CD8-positive, alpha-beta memory T cell (primary cell): ENCODE measurements around the gene AGPAT3. TPM values are rescaled to one million over a fixed set of nuclear protein-coding genes. Genes with fewer than 3 reads are reported as not detected.
A peak's percentile ranks its signal among the peaks of the same experiment; 100 is the strongest.

ENCODE experiments used
- CTCF ChIA-PET: fragments of 350-600 bp; sonication (Branson Sonifier 250); formaldehyde crosslinking; loops from one replicate; lab custom pipeline; 2021; ENCODE audit warnings: antibody characterized with exemption; lab: Charles Lee
- POLR2A ChIA-PET: fragments of 350-600 bp; sonication (Branson Sonifier 250); formaldehyde crosslinking; loops from one replicate; lab custom pipeline; 2021; ENCODE audit warnings: antibody characterized with exemption; lab: Charles Lee
- DNase-seq, 5 donors: peaks; one replicate each; pipeline versions ENCODE4 v3.0.0 to v3.0.0-alpha.2; 2020 to 2022; ENCODE audit warnings: mixed read lengths in 1 of 5
- H3K27ac ChIP-seq: one replicate; pipeline ENCODE4 v1.7.0; 2013; ENCODE audit warnings: low read depth, mild to moderate bottlenecking, low read length, moderate library complexity
- H3K27me3 ChIP-seq: 2 replicates; pipeline ENCODE4 v1.7.0; 2013; ENCODE audit warnings: low read length, mild to moderate bottlenecking; ENCODE audit not compliant: insufficient read depth, poor library complexity, severe bottlenecking
- H3K36me3 ChIP-seq: 2 replicates; pipeline ENCODE4 v1.7.0; 2013; ENCODE audit warnings: mild to moderate bottlenecking, low read length, moderate library complexity; ENCODE audit not compliant: insufficient read depth
- H3K4me1 ChIP-seq: 2 replicates; pipeline ENCODE4 v1.7.0; 2013; ENCODE audit warnings: mild to moderate bottlenecking, low read length, moderate library complexity; ENCODE audit not compliant: insufficient read depth
- H3K4me3 ChIP-seq: 2 replicates; pipeline ENCODE4 v1.7.0; 2013; ENCODE audit warnings: mild to moderate bottlenecking, low read length
- H3K9me3 ChIP-seq: 2 replicates; pipeline ENCODE4 v1.7.0; 2013; ENCODE audit warnings: mild to moderate bottlenecking, low read length
- H3K27ac Mint-ChIP-seq, 8 donors: one replicate each; pipeline ENCODE4 v1.8.0; 2020 to 2021; ENCODE audit warnings: mixed read lengths in 8 of 8, mild to moderate bottlenecking in 6 of 8, inconsistent platforms in 3 of 8, moderate library complexity in 3 of 8
- H3K27me3 Mint-ChIP-seq, 2 donors: one replicate each; pipeline ENCODE4 v1.8.0; 2020 to 2021; ENCODE audit warnings: mixed read lengths in 2 of 2, mild to moderate bottlenecking in 1 of 2, moderate library complexity in 1 of 2
- H3K36me3 Mint-ChIP-seq, 3 donors: one replicate each; pipeline ENCODE4 v1.8.0; 2020 to 2021; ENCODE audit warnings: mixed read lengths in 3 of 3, inconsistent platforms in 1 of 3, mild to moderate bottlenecking in 1 of 3
- H3K4me1 Mint-ChIP-seq, 3 donors: one replicate each; pipeline ENCODE4 v1.8.0; 2020 to 2021; ENCODE audit warnings: mixed read lengths in 3 of 3, inconsistent platforms in 1 of 3, mild to moderate bottlenecking in 1 of 3
- H3K4me3 Mint-ChIP-seq, 7 donors: one replicate each; pipeline ENCODE4 v1.8.0; 2020 to 2021; ENCODE audit warnings: mixed read lengths in 7 of 7, mild to moderate bottlenecking in 6 of 7, moderate library complexity in 4 of 7, inconsistent platforms in 2 of 7
- H3K9me3 Mint-ChIP-seq, 5 donors: one replicate each; pipeline ENCODE4 v1.8.0; 2020 to 2022; ENCODE audit warnings: mixed read lengths in 5 of 5, mild to moderate bottlenecking in 3 of 5, moderate library complexity in 2 of 5, inconsistent platforms in 1 of 5
- polyA plus RNA-seq: library from polyadenylated mRNA; unstranded; fragments of 300-500 nt; fragmentation: Illumina TruSeq; gene quantifications from one replicate; pipeline ENCODE4 v1.2.3, GENCODE V29; 2021
- total RNA-seq, 2 experiments: library from RNA; stranded (reverse); gene quantifications; one replicate each; pipeline ENCODE4 v1.2.3, GENCODE V29; 2021

AGPAT3 gene
- total and polyA plus RNA-seq, 3 experiments from 2014 or later, result 15.9 to 69.3 (median 66.5) TPM

- H3K9me3 Mint-ChIP-seq, result peaks cover 0 to 10% (median 0%) of the 10 kb centered on the region in 5 donors
- peak overlapping the region in 2 of 8 donors; percentile 28 to 36 for H3K27ac Mint-ChIP-seq
- Histone ChIP-seq H3K4me3 (no peak overlapping the region), H3K36me3 (no peaks in the 10 kb centered on the region), H3K27me3 (no peaks in the 10 kb centered on the region), H3K27ac (no peak overlapping the region), H3K9me3 (no peaks in the 10 kb centered on the region), H3K4me1 (no peaks in the 10 kb centered on the region)
- H3K4me3 Mint-ChIP-seq, result no peak overlapping the region
- CTCF ChIA-PET, result interaction anchor here (0.7 kb wide), 1 partner anchor 42 kb away, joined by 3 read pairs; no protein-coding TSS in a partner anchor
- H3K36me3 Mint-ChIP-seq, result peaks cover 13 to 60% (median 21%) of the 10 kb centered on the region in 3 donors
- H3K4me1 Mint-ChIP-seq, result peaks cover 15 to 22% (median 18%) of the 10 kb centered on the region in 3 donors
- POLR2A ChIA-PET, result no interaction called here
- peaks cover 0 to 3% of the 10 kb centered on the region in 2 donors for H3K27me3 Mint-ChIP-seq
- no peak for DNase-seq
These were observed 43.1 kb downstream of the AGPAT3 start for GRCh38 chr21:43908167-43908566.

GRCh38 chr21:43909741-43910400 lies 44.8 kb downstream of the AGPAT3 start:
- H3K36me3 Mint-ChIP-seq, result peaks cover 13 to 52% (median 23%) of the 10 kb centered on the region in 3 donors
- ChIA-PET CTCF (no interaction called here), POLR2A (no interaction called here)
- Histone ChIP-seq H3K27me3 (no peaks in the 10 kb centered on the region), H3K4me1 (no peaks in the 10 kb centered on the region), H3K36me3 (no peaks in the 10 kb centered on the region), H3K4me3 (no peak overlapping the region), H3K27ac (no peak overlapping the region), H3K9me3 (no peaks in the 10 kb centered on the region)
- peak overlapping the region in 1 of 7 donors; percentile 31 for H3K4me3 Mint-ChIP-seq
- H3K4me1 Mint-ChIP-seq, result peaks cover 17 to 27% (median 26%) of the 10 kb centered on the region in 3 donors
- DNase-seq, result no peak
- peak overlapping the region in 2 of 8 donors; percentile 25 to 29 for H3K27ac Mint-ChIP-seq
- peaks cover 0 to 3% of the 10 kb centered on the region in 2 donors for H3K27me3 Mint-ChIP-seq
- H3K9me3 Mint-ChIP-seq, result peaks cover 0 to 10% (median 0%) of the 10 kb centered on the region in 5 donors

GRCh38 chr21:43910460-43910859 lies 45.4 kb downstream of the AGPAT3 start:
- Histone ChIP-seq H3K36me3 (no peaks in the 10 kb centered on the region), H3K4me3 (no peak overlapping the region), H3K27me3 (no peaks in the 10 kb centered on the region), H3K27ac (no peak overlapping the region), H3K9me3 (no peaks in the 10 kb centered on the region), H3K4me1 (no peaks in the 10 kb centered on the region)
- POLR2A ChIA-PET, result no interaction called here
- Mint-ChIP-seq H3K27me3 (peaks cover 0 to 3% of the 10 kb centered on the region in 2 donors), H3K36me3 (peaks cover 13 to 52% (median 23%) of the 10 kb centered on the region in 3 donors), H3K27ac (peak overlapping the region in 1 of 8 donors; percentile 25), H3K4me1 (peaks cover 17 to 27% (median 26%) of the 10 kb centered on the region in 3 donors), H3K4me3 (no peak overlapping the region), H3K9me3 (peaks cover 0 to 10% (median 0%) of the 10 kb centered on the region in 5 donors)
- DNase-seq, result no peak
- CTCF ChIA-PET, result no interaction called here

GRCh38 chr21:43911015-43911934 lies 46.3 kb downstream of the AGPAT3 start:
- Mint-ChIP-seq H3K4me1 (peaks cover 18 to 33% (median 32%) of the 10 kb centered on the region in 3 donors), H3K27ac (peak overlapping the region in 2 of 8 donors; percentile 24 to 47), H3K4me3 (no peak overlapping the region), H3K9me3 (peaks cover 0 to 10% (median 0%) of the 10 kb centered on the region in 5 donors), H3K36me3 (peaks cover 13 to 44% (median 17%) of the 10 kb centered on the region in 3 donors), H3K27me3 (no peaks in the 10 kb centered on the region)
- Histone ChIP-seq H3K4me1 (peaks cover 4% of the 10 kb centered on the region), H3K27ac (no peak overlapping the region), H3K27me3 (no peaks in the 10 kb centered on the region), H3K36me3 (no peaks in the 10 kb centered on the region), H3K4me3 (no peak overlapping the region), H3K9me3 (no peaks in the 10 kb centered on the region)
- POLR2A ChIA-PET, result no interaction called here
- no peak for DNase-seq
- CTCF ChIA-PET, result no interaction called here

GRCh38 chr21:43911935-43912487 lies 47.0 kb downstream of the AGPAT3 start:
- Histone ChIP-seq H3K4me1 (peaks cover 8% of the 10 kb centered on the region), H3K9me3 (no peaks in the 10 kb centered on the region), H3K36me3 (no peaks in the 10 kb centered on the region), H3K27ac (no peak overlapping the region), H3K4me3 (no peak overlapping the region), H3K27me3 (no peaks in the 10 kb centered on the region)
- peaks cover 23 to 40% (median 39%) of the 10 kb centered on the region in 3 donors for H3K4me1 Mint-ChIP-seq
- H3K9me3 Mint-ChIP-seq, result peaks cover 0 to 10% (median 0%) of the 10 kb centered on the region in 5 donors
- H3K36me3 Mint-ChIP-seq, result peaks cover 13 to 39% (median 17%) of the 10 kb centered on the region in 3 donors
- no peak for DNase-seq
- POLR2A ChIA-PET, result no interaction called here
- H3K27me3 Mint-ChIP-seq, result no peaks in the 10 kb centered on the region
- peak overlapping the region in 1 of 8 donors; percentile 47 for H3K27ac Mint-ChIP-seq
- CTCF ChIA-PET, result no interaction called here
- H3K4me3 Mint-ChIP-seq, result no peak overlapping the region

- H3K36me3 Mint-ChIP-seq, result peaks cover 13 to 36% (median 17%) of the 10 kb centered on the region in 3 donors
- H3K9me3 ChIP-seq, result no peaks in the 10 kb centered on the region
- peaks cover 0 to 10% (median 0%) of the 10 kb centered on the region in 5 donors for H3K9me3 Mint-ChIP-seq
- H3K27me3 ChIP-seq, result no peaks in the 10 kb centered on the region
- no peak overlapping the region for H3K27ac ChIP-seq
- no peak overlapping the region for H3K27ac Mint-ChIP-seq
- H3K27me3 Mint-ChIP-seq, result no peaks in the 10 kb centered on the region
- H3K4me1 Mint-ChIP-seq, result peaks cover 28 to 45% (median 44%) of the 10 kb centered on the region in 3 donors
- H3K4me3 Mint-ChIP-seq, result no peak overlapping the region
- CTCF ChIA-PET, result no interaction called here
- DNase-seq, result no peak
- no peak overlapping the region for H3K4me3 ChIP-seq
- POLR2A ChIA-PET, result no interaction called here
- H3K36me3 ChIP-seq, result no peaks in the 10 kb centered on the region
- peaks cover 12% of the 10 kb centered on the region for H3K4me1 ChIP-seq
These were observed 47.5 kb downstream of the AGPAT3 start for GRCh38 chr21:43912500-43912899.

GRCh38 chr21:43912910-43913309 lies 47.9 kb downstream of the AGPAT3 start:
- Mint-ChIP-seq H3K27me3 (peaks cover 0 to under 1% of the 10 kb centered on the region in 2 donors), H3K4me3 (no peak overlapping the region), H3K27ac (no peak overlapping the region), H3K36me3 (peaks cover 13 to 32% (median 17%) of the 10 kb centered on the region in 3 donors), H3K9me3 (peaks cover 0 to 10% (median 0%) of the 10 kb centered on the region in 5 donors), H3K4me1 (peaks cover 28 to 49% (median 45%) of the 10 kb centered on the region in 3 donors)
- no peaks in the 10 kb centered on the region for H3K9me3 ChIP-seq
- ChIA-PET CTCF (no interaction called here), POLR2A (no interaction called here)
- H3K4me3 ChIP-seq, result no peak overlapping the region
- no peaks in the 10 kb centered on the region for H3K27me3 ChIP-seq
- no peak for DNase-seq
- no peak overlapping the region for H3K27ac ChIP-seq
- H3K36me3 ChIP-seq, result no peaks in the 10 kb centered on the region
- peaks cover 16% of the 10 kb centered on the region for H3K4me1 ChIP-seq
